ENCODE results near the gene GP5.

Gene GP5

DNA sequence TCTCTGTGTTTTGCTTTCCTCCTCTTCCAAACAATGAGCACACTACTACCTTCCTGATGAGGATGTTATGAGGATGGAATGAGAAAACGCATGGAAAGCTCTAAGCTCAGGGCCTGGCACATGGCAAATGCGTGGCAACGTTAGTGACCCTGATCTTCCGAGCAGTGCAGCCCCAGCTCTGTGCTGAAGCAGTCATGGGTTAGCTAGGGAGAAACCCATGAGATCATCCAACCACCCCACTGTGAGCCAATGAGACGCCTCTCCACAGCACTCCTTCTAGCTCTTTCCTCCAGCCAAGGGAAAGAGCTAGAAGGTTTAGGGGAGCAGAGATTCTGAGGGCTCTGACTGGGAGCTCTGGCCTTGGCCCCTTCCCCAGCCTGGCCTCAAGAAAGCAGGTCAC, 52.4 kb downstream of the GP5 start:
- DNase-seq, result no peak

DNA sequence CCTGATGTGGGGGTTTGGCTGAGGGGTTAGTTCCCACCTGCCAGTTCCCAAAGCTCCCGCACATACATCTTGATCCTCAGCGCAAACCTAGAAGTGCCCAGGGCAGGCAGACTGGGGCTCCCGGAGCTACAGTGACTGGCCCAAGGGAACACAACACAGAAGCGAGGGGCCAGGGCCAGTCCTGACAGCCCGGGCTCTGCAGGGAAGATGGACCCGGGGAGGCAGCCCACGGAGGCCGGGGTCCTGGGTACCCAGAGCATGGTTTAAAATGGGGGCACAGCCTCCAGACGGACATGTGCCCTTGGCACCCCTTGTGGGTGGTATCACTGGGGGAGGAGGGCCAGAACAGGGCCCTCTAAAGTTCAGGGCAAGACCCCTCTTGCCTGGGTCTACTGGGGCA, 53.0 kb downstream of the GP5 start:
- DNase-seq, result no peak
